ENCODE results near the gene GATA6. TPM values are rescaled to one million over a fixed set of nuclear protein-coding genes. Genes with fewer than 3 reads are reported as not detected.

GATA6 gene
- total and polyA plus RNA-seq, 10 of the 15 experiments (the other 5 are each of a cell fraction or from before 2014, with no cell fraction given): 0.04 to 0.05 TPM; not detected in 8

- TF ChIP-seq, protein P1, sequence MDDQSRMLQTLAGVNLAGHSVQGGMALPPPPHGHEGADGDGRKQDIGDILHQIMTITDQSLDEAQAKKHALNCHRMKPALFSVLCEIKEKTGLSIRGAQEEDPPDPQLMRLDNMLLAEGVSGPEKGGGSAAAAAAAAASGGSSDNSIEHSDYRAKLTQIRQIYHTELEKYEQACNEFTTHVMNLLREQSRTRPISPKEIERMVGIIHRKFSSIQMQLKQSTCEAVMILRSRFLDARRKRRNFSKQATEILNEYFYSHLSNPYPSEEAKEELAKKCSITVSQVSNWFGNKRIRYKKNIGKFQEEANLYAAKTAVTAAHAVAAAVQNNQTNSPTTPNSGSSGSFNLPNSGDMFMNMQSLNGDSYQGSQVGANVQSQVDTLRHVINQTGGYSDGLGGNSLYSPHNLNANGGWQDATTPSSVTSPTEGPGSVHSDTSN (IDR thresholded peaks at IDR 0.05; ENCODE audit: insufficient replicate concordance, low read depth, low read length): no peak
- TF ChIP-seq, protein P2, sequence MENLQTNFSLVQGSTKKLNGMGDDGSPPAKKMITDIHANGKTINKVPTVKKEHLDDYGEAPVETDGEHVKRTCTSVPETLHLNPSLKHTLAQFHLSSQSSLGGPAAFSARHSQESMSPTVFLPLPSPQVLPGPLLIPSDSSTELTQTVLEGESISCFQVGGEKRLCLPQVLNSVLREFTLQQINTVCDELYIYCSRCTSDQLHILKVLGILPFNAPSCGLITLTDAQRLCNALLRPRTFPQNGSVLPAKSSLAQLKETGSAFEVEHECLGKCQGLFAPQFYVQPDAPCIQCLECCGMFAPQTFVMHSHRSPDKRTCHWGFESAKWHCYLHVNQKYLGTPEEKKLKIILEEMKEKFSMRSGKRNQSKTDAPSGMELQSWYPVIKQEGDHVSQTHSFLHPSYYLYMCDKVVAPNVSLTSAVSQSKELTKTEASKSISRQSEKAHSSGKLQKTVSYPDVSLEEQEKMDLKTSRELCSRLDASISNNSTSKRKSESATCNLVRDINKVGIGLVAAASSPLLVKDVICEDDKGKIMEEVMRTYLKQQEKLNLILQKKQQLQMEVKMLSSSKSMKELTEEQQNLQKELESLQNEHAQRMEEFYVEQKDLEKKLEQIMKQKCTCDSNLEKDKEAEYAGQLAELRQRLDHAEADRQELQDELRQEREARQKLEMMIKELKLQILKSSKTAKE (IDR thresholded peaks at IDR 0.05; ENCODE audit: low read depth, poor library complexity, severe bottlenecking): no peak
- TF ChIP-seq POLR2AphosphoS2 (IDR thresholded peaks at IDR 0.05; ENCODE audit: low read depth, low read length): no peak
Observed at GRCh38 chr18:22223254-22223964, 54.0 kb downstream of the GATA6 start (continued).

GRCh38 chr18:22223965-22224322 is 54.6 kb downstream of the GATA6 start:
- CTCF ChIA-PET: no interaction called here
- TF ChIP-seq LARP7 (IDR thresholded peaks at IDR 0.05) (no peak), RUNX3 (IDR thresholded peaks at IDR 0.05; ENCODE audit: low read length) (no peak), SMC3 (IDR thresholded peaks at IDR 0.05; ENCODE audit: borderline replicate concordance, low read length) (no peak), ZSCAN29 (IDR thresholded peaks at IDR 0.05) (no peak), RCOR1 (conservative IDR thresholded peaks at IDR 0.05; ENCODE audit: low read depth, low read length) (no peak), NKRF (conservative IDR thresholded peaks at IDR 0.05) (no peak), GATAD2B (conservative IDR thresholded peaks at IDR 0.05; ENCODE audit: low read depth) (no peak), POLR2AphosphoS2 (IDR thresholded peaks at IDR 0.05; ENCODE audit: low read depth, low read length) (no peak), YY1 (IDR thresholded peaks at IDR 0.05; ENCODE audit: low read depth, low read length) (no peak)
- TF ChIP-seq, protein P3, sequence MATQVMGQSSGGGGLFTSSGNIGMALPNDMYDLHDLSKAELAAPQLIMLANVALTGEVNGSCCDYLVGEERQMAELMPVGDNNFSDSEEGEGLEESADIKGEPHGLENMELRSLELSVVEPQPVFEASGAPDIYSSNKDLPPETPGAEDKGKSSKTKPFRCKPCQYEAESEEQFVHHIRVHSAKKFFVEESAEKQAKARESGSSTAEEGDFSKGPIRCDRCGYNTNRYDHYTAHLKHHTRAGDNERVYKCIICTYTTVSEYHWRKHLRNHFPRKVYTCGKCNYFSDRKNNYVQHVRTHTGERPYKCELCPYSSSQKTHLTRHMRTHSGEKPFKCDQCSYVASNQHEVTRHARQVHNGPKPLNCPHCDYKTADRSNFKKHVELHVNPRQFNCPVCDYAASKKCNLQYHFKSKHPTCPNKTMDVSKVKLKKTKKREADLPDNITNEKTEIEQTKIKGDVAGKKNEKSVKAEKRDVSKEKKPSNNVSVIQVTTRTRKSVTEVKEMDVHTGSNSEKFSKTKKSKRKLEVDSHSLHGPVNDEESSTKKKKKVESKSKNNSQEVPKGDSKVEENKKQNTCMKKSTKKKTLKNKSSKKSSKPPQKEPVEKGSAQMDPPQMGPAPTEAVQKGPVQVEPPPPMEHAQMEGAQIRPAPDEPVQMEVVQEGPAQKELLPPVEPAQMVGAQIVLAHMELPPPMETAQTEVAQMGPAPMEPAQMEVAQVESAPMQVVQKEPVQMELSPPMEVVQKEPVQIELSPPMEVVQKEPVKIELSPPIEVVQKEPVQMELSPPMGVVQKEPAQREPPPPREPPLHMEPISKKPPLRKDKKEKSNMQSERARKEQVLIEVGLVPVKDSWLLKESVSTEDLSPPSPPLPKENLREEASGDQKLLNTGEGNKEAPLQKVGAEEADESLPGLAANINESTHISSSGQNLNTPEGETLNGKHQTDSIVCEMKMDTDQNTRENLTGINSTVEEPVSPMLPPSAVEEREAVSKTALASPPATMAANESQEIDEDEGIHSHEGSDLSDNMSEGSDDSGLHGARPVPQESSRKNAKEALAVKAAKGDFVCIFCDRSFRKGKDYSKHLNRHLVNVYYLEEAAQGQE (IDR thresholded peaks at IDR 0.05; ENCODE audit: low read depth, low read length): no peak
- TF ChIP-seq, protein P4, sequence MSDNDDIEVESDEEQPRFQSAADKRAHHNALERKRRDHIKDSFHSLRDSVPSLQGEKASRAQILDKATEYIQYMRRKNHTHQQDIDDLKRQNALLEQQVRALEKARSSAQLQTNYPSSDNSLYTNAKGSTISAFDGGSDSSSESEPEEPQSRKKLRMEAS (IDR thresholded peaks at IDR 0.05; ENCODE audit: low read depth, low read length): no peak

More at GRCh38 chr18:22223965-22224322, 54.6 kb downstream of the GATA6 start:
- DNase-seq (ENCODE audit: low read depth, low spot score): no peak
- no peaks in the 10 kb centered on the region; a peak in 1 of 4 replicates for H3K27me3 ChIP-seq (replicated peaks in 1 of 2; ENCODE audit: control insufficient read depth in 2 of 2, insufficient read depth in 2 of 2, low read length in 1 of 2)
- no peak for ATAC-seq
- H3K36me3 ChIP-seq (ENCODE audit: control insufficient read depth in 2 of 2, insufficient read depth in 2 of 2, low read length in 1 of 2): no peaks in the 10 kb centered on the region
- no peak for FAIRE-seq
- SMC1A ChIA-PET (ENCODE audit: uncharacterized antibody, unreplicated experiment): no interaction called here
- BruUV-seq (replicated peaks): no TSS peak
- no peak overlapping the region for H2AFZ ChIP-seq (ENCODE audit: control insufficient read depth, low read depth, low read length)
- no peaks in the 10 kb centered on the region for H4K20me1 ChIP-seq (ENCODE audit: control insufficient read depth, insufficient read depth)
- H3K9ac ChIP-seq (ENCODE audit: control insufficient read depth, insufficient read depth, low read length): no peak overlapping the region
- no peaks in the 10 kb centered on the region for H3K79me2 ChIP-seq (ENCODE audit: control insufficient read depth, insufficient read depth, low read length)
- POLR2A ChIA-PET: no interaction called here
- H3K4me3 ChIP-seq: no peak overlapping the region
- RAD21 ChIA-PET (ENCODE audit: unreplicated experiment): no interaction called here
- in situ Hi-C loops (cut with MboI): no loop called here
- no peaks in the 10 kb centered on the region for H3K4me1 ChIP-seq (ENCODE audit: control insufficient read depth, insufficient read depth, low read length)
- intact Hi-C loops (cut with micrococcal nuclease; ENCODE audit: unreplicated experiment): no loop called here
- WGBS (ENCODE audit: insufficient coverage, insufficient replicate concordance, low lambda C conversion rate, missing lambda C conversion rate): 0% methylated on average over 1 of the region's 1 CpG
- H3K4me2 ChIP-seq (ENCODE audit: control insufficient read depth, insufficient read depth): no peak overlapping the region
- no peaks in the 10 kb centered on the region for H3K9me3 ChIP-seq (replicated peaks; ENCODE audit: control insufficient read depth, insufficient read depth, low read length)
- H3K27ac ChIP-seq (ENCODE audit: control insufficient read depth, insufficient read depth): no peak overlapping the region

Measured in GM12878 (cell line).